ENCODE data around the gene ARSI. TPM values are rescaled to one million over a fixed set of nuclear protein-coding genes. Genes with fewer than 3 reads are reported as not detected.

The ARSI gene
- total RNA-seq, 1 experiment from 2014 or later = 0.71 TPM

DNA sequence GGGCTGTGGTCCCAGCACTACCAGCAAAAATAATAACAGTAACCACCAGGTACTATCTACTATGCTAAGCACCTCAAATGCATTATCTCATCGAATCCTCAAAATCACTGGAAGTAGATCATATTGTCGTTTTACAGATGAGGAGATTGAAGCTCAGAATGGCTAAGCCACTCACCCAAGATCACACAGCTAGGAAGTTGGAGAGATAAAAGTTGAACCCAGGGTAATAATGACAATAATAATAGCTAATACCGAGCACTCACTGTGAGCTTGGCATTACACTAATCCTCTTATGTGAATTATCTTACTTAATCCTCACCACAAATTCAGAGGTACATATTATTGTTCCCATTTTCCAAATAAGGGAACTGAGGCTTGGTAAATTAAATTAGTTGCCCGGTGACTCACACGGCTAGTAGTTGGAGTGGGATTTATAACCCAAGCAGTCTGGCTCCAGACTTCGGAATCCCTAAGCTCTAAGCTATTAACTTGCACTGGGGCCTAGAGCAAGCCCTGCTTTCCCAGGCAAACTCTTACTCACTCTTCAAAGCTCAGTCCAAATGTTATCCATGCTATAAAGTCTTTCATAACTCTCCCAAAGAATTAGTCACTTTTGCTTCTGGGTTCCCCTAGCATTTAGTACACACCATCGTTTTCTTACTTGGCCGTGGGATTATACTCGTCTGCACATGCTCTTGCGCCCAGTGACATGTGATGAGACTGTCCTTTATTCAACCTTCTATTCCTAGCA, 3.8 kb downstream of the ARSI start:
- Mint-ChIP-seq H3K4me3 (ENCODE audit: low read depth, unreplicated experiment) (no peak overlapping the region), H3K4me1 (ENCODE audit: low read depth, unreplicated experiment) (peaks cover 26% of the 10 kb centered on the region), H3K27me3 (ENCODE audit: unreplicated experiment) (no peaks in the 10 kb centered on the region), H3K27ac (ENCODE audit: unreplicated experiment) (no peak overlapping the region), H3K9me3 (ENCODE audit: low read depth, unreplicated experiment) (no peaks in the 10 kb centered on the region), H3K36me3 (ENCODE audit: insufficient read depth, unreplicated experiment) (peaks cover 6% of the 10 kb centered on the region)
- intact Hi-C loops (cut with micrococcal nuclease; ENCODE audit: unreplicated experiment) = no loop called here
- CTCF ChIA-PET = interaction anchor here (0.6 to 1.3 kb wide), 2 partner anchors 8 to 13 kb away, joined by 3 to 4 read pairs; no protein-coding TSS in a partner anchor
- TF ChIP-seq, protein P1, sequence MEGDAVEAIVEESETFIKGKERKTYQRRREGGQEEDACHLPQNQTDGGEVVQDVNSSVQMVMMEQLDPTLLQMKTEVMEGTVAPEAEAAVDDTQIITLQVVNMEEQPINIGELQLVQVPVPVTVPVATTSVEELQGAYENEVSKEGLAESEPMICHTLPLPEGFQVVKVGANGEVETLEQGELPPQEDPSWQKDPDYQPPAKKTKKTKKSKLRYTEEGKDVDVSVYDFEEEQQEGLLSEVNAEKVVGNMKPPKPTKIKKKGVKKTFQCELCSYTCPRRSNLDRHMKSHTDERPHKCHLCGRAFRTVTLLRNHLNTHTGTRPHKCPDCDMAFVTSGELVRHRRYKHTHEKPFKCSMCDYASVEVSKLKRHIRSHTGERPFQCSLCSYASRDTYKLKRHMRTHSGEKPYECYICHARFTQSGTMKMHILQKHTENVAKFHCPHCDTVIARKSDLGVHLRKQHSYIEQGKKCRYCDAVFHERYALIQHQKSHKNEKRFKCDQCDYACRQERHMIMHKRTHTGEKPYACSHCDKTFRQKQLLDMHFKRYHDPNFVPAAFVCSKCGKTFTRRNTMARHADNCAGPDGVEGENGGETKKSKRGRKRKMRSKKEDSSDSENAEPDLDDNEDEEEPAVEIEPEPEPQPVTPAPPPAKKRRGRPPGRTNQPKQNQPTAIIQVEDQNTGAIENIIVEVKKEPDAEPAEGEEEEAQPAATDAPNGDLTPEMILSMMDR (IDR thresholded peaks at IDR 0.05; ENCODE audit: unreplicated experiment) = no peak
- DNase-seq = no peak
- no TSS peak for BruUV-seq (replicated peaks)

DNA sequence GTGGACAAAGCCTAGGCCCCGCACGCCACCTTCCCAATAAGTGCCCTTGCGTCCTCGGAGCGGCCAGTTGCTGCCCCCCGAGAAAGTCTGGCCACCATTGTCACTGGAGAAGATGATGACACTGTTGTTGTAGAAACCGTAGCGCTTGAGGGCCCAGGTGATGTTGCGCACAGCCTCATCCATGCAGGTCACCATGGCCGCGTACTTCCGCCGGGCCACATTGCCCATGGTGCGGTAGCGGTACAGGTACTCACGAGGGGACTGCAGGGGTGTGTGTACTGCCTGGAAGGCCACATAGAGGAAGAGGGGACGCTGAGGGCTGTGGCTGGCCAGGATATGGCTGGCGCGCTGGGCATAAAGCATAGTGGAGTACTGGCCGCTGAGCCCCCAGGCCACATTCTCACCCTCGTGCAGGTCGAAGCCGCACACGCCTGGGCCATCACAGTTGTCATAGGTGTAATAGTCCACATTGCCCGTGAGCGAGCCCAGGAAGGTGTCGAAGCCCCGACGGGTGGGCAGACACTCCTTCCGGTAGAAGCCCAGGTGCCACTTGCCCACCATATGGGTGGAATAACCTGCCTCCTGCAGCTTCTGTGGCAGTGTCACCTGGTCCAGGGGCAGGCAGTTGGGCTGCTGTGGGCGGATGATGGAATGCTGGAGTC, 4.6 kb downstream of the ARSI start:
- TF ChIP-seq, protein P1 (IDR thresholded peaks at IDR 0.05; ENCODE audit: unreplicated experiment) = no peak
- no peak for DNase-seq
- Mint-ChIP-seq H3K4me1 (ENCODE audit: low read depth, unreplicated experiment) (peaks cover 26% of the 10 kb centered on the region), H3K27ac (ENCODE audit: unreplicated experiment) (no peak overlapping the region), H3K36me3 (ENCODE audit: insufficient read depth, unreplicated experiment) (peaks cover 6% of the 10 kb centered on the region), H3K9me3 (ENCODE audit: low read depth, unreplicated experiment) (no peaks in the 10 kb centered on the region), H3K27me3 (ENCODE audit: unreplicated experiment) (peaks cover 6% of the 10 kb centered on the region), H3K4me3 (ENCODE audit: low read depth, unreplicated experiment) (no peak overlapping the region)
- intact Hi-C loops (cut with micrococcal nuclease; ENCODE audit: unreplicated experiment) = no loop called here
- CTCF ChIA-PET = interaction anchor here (0.6 to 1.3 kb wide), 2 partner anchors 7 to 14 kb away, joined by 3 to 4 read pairs; no protein-coding TSS in a partner anchor
- BruUV-seq (replicated peaks) = no TSS peak

DNA sequence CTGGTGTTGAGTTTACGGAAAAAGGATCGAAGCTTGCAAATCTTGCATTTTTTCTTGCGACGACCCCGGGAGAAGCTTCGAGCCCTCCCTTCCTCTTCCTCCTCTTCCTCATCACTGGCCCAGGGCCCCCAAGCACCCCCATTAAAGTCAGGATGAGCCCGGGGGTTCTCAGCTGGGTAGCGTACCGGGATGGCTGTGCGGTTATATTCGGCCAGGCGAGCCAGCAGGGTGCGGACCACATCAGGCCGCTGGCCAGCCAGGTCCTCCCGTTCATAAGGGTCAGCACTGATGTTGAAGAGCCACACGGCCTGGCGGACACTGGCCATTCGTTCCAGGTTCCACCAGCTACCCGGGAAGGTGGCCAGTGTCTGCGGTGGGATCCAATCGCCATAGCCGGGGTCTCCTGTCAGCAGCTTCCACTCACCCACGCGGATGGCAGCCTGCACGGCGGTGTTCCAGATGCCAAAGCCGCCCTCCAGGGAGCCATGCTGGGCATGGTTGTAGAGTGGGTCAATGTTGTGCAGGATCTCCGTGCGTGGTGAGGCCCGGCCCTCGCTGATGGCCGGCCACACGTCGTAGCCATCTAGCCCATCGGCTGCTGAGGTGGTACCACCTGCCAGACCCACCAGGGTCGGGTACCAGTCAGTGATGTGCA, 5.3 kb downstream of the ARSI start:
- H3K9me3 Mint-ChIP-seq (ENCODE audit: low read depth, unreplicated experiment) = no peaks in the 10 kb centered on the region
- BruUV-seq (replicated peaks) = no TSS peak
- TF ChIP-seq, protein P1 (IDR thresholded peaks at IDR 0.05; ENCODE audit: unreplicated experiment) = no peak
- H3K27me3 Mint-ChIP-seq (ENCODE audit: unreplicated experiment) = peaks cover 14% of the 10 kb centered on the region
- peaks cover 1% of the 10 kb centered on the region for H3K36me3 Mint-ChIP-seq (ENCODE audit: insufficient read depth, unreplicated experiment)
- H3K27ac Mint-ChIP-seq (ENCODE audit: unreplicated experiment) = no peak overlapping the region
- intact Hi-C loops (cut with micrococcal nuclease; ENCODE audit: unreplicated experiment) = no loop called here
- DNase-seq = no peak
- H3K4me3 Mint-ChIP-seq (ENCODE audit: low read depth, unreplicated experiment) = no peak overlapping the region
- CTCF ChIA-PET = no interaction called here
- H3K4me1 Mint-ChIP-seq (ENCODE audit: low read depth, unreplicated experiment) = peaks cover 26% of the 10 kb centered on the region

DNA sequence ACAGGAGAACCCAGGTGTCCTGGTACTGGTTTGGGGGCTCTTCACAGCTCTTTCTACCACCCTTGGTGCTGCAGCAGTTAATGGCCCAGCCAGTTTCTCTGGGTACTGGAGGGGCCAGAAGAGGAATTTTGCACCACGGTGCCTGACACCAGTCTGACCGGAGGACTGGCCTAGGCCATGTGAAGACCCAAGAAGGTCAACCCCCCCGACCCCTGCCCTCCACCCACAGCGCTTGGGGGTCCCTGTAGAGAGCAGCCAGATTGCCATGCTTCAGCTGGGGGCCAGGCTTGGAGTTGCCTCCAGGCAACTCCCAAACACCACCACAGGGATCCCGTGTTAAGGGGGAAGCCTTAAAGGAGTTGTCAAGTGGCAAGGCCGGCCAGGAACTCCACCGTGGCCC, 6.2 kb downstream of the ARSI start:
- Mint-ChIP-seq H3K9me3 (ENCODE audit: low read depth, unreplicated experiment) (no peaks in the 10 kb centered on the region), H3K4me1 (ENCODE audit: low read depth, unreplicated experiment) (peaks cover 26% of the 10 kb centered on the region), H3K36me3 (ENCODE audit: insufficient read depth, unreplicated experiment) (no peaks in the 10 kb centered on the region), H3K27ac (ENCODE audit: unreplicated experiment) (no peak overlapping the region), H3K27me3 (ENCODE audit: unreplicated experiment) (peaks cover 14% of the 10 kb centered on the region), H3K4me3 (ENCODE audit: low read depth, unreplicated experiment) (no peak overlapping the region)
- no TSS peak for BruUV-seq (replicated peaks)
- no peak for DNase-seq
- TF ChIP-seq, protein P1 (IDR thresholded peaks at IDR 0.05; ENCODE audit: unreplicated experiment) = no peak
- intact Hi-C loops (cut with micrococcal nuclease; ENCODE audit: unreplicated experiment) = no loop called here
- CTCF ChIA-PET = no interaction called here
